Mesothelial cell of epicardium (in vitro differentiated cells): Measurements from ENCODE around the gene DYNC1LI1. TPM values are rescaled to one million over a fixed set of nuclear protein-coding genes. Genes with fewer than 3 reads are reported as not detected.
A peak's percentile ranks its signal among the peaks of the same experiment; 100 is the strongest.

ENCODE experiments used
- DNase-seq, 2 experiments: peaks; one replicate each; pipeline ENCODE4 v3.0.0; 2021; ENCODE audit warnings: low spot score in 2 of 2; ENCODE audit not compliant: unreplicated experiment in 2 of 2
- H3K27ac Mint-ChIP-seq: 2 replicates; pipeline ENCODE4 v1.8.0; 2021; ENCODE audit warnings: mixed read lengths
- H3K27me3 Mint-ChIP-seq: 2 replicates; pipeline ENCODE4 v1.8.0; 2021; ENCODE audit warnings: low read depth, mixed read lengths
- H3K36me3 Mint-ChIP-seq: 2 replicates; pipeline ENCODE4 v1.8.0; 2021; ENCODE audit warnings: mixed read lengths
- H3K4me1 Mint-ChIP-seq: 2 replicates; pipeline ENCODE4 v1.8.0; 2021; ENCODE audit warnings: mixed read lengths
- H3K4me3 Mint-ChIP-seq: 2 replicates; pipeline ENCODE4 v1.8.0; 2021; ENCODE audit warnings: mild to moderate bottlenecking, moderate library complexity, mixed read lengths
- H3K9me3 Mint-ChIP-seq: 2 replicates; pipeline ENCODE4 v1.8.0; 2021; ENCODE audit warnings: mixed read lengths
- total RNA-seq: library from RNA; stranded (reverse); gene quantifications from 3 replicates; pipeline ENCODE4 v1.2.1, GENCODE V29; 2021
- TF ChIP-seq, protein P1 (sequence below): fragments of 200-600 bp; sonication (generic); IDR thresholded peaks from one replicate; pipeline ENCODE4 v1.5.0; 2021; ENCODE audit warnings: antibody characterized with exemption; ENCODE audit not compliant: unreplicated experiment

Gene DYNC1LI1
- total RNA-seq, 1 donor from 2014 or later: 22.3 TPM

DNA sequence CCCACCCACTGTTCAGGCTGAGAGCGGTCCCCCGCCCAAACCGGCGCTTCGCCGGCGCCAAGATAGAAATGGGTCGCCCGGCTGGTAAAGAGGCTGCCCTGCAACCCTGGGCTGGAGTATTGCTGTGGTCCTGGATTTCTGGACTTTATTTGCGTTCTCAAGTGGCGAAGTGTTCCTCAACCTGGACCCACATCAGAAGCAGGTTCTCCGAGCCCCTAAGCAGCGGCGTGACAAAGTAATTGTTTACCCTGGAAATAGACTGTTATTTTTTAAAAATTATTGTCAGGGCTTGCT, 481 bp upstream of the DYNC1LI1 start:
- Mint-ChIP-seq H3K27ac (peak overlapping the region; percentile 96), H3K27me3 (no peaks in the 10 kb centered on the region), H3K36me3 (no peaks in the 10 kb centered on the region), H3K4me3 (peak overlapping the region; percentile 90), H3K9me3 (no peaks in the 10 kb centered on the region), H3K4me1 (peaks cover 17% of the 10 kb centered on the region)
- TF ChIP-seq, protein P1, sequence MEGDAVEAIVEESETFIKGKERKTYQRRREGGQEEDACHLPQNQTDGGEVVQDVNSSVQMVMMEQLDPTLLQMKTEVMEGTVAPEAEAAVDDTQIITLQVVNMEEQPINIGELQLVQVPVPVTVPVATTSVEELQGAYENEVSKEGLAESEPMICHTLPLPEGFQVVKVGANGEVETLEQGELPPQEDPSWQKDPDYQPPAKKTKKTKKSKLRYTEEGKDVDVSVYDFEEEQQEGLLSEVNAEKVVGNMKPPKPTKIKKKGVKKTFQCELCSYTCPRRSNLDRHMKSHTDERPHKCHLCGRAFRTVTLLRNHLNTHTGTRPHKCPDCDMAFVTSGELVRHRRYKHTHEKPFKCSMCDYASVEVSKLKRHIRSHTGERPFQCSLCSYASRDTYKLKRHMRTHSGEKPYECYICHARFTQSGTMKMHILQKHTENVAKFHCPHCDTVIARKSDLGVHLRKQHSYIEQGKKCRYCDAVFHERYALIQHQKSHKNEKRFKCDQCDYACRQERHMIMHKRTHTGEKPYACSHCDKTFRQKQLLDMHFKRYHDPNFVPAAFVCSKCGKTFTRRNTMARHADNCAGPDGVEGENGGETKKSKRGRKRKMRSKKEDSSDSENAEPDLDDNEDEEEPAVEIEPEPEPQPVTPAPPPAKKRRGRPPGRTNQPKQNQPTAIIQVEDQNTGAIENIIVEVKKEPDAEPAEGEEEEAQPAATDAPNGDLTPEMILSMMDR: no peak
- DNase-seq: no peak

DNA sequence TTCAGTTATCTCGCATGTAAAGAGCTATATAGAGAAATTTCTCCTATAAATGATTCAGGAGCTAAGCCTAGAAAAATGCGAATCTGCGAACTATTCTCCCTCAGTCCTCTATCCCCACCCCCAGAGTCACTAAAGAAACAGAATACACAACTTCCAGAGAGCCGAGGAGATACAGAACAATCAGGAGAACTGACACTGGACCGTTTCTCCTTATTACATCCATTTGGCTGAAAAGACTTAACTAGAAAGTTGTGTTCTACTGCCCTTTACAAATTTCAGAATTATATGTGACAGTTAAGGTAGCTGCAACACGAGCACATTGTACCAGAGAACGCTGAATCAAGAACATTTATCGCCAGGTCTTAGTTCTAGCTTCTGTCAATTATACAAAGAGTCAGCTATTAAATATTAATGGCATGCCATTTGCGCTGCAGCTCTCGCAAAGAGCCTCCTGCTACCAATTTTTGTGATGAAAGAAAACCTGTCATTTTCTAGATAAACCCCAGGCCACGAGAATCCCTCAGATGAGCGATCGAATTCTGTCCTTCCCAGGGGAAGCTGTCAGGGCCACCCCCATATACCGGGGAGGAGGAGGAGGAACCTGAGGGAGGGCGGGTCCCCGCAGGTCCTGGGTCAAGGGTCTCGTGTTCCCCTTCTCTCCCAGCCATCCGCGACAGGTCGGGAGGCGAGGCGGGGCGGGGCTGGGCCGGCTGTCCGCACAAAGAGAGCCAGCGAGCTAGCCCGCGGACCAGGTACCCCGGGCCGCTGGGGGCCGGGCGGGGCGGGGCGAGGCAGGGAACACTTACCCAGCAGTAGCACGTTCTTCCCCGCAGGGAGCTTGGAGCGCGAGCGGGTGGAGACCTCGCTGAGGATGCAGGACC, 878 bp downstream of the DYNC1LI1 start:
- H3K36me3 Mint-ChIP-seq: no peaks in the 10 kb centered on the region
- H3K4me3 Mint-ChIP-seq: peak overlapping the region; percentile 90
- H3K9me3 Mint-ChIP-seq: no peaks in the 10 kb centered on the region
- peak in 1 of 2 experiments; percentile 36 for DNase-seq
- peaks cover 17% of the 10 kb centered on the region for H3K4me1 Mint-ChIP-seq
- H3K27me3 Mint-ChIP-seq: no peaks in the 10 kb centered on the region
- H3K27ac Mint-ChIP-seq: peak overlapping the region; percentile 84
- TF ChIP-seq, protein P1: no peak

DNA sequence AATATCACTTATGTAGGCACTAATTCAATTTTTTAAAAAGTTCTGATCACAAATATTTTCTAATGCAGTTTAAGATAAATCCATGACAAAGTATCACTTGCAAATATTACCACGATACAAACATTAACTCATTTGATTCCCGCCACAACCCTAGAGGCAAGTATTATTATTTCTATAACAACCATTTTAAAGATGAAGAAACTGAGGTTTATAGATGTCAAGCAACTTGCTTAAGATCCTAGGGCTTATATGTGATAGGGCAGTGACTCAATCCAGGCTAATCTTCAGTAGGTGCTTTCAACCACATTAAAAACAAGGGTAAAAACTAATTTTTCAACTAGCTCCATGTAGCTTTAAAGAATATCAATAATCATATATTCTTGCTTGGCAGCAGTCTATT, 1.7 kb downstream of the DYNC1LI1 start:
- peaks cover 17% of the 10 kb centered on the region for H3K4me1 Mint-ChIP-seq
- no peaks in the 10 kb centered on the region for H3K36me3 Mint-ChIP-seq
- no peaks in the 10 kb centered on the region for H3K9me3 Mint-ChIP-seq
- no peaks in the 10 kb centered on the region for H3K27me3 Mint-ChIP-seq
- H3K27ac Mint-ChIP-seq: no peak overlapping the region
- peak overlapping the region; percentile 90 for H3K4me3 Mint-ChIP-seq
- TF ChIP-seq, protein P1: no peak
- no peak for DNase-seq

DNA sequence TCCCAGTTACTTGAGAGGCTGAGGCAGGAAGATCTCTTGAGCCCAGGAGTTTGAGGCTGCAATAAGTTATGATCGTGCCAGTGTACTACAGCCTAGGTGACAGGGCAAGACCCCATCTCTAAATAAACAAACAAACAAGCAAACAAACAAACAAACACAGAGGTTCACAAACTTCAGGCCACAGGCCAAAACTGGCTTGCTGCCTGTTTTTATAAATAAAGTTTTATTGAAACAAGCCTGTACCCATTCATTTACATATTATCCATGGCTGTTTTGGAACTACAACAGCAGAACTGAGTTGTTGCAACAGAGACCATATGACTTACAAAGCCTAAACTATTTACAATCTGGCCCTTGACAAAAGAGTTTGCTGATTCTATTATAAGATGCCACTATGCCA, 6.5 kb downstream of the DYNC1LI1 start:
- TF ChIP-seq, protein P1: no peak
- peaks cover 3% of the 10 kb centered on the region for H3K36me3 Mint-ChIP-seq
- no peaks in the 10 kb centered on the region for H3K9me3 Mint-ChIP-seq
- H3K27ac Mint-ChIP-seq: no peak overlapping the region
- H3K27me3 Mint-ChIP-seq: no peaks in the 10 kb centered on the region
- DNase-seq: no peak
- no peak overlapping the region for H3K4me3 Mint-ChIP-seq
- H3K4me1 Mint-ChIP-seq: peaks cover 4% of the 10 kb centered on the region

DNA sequence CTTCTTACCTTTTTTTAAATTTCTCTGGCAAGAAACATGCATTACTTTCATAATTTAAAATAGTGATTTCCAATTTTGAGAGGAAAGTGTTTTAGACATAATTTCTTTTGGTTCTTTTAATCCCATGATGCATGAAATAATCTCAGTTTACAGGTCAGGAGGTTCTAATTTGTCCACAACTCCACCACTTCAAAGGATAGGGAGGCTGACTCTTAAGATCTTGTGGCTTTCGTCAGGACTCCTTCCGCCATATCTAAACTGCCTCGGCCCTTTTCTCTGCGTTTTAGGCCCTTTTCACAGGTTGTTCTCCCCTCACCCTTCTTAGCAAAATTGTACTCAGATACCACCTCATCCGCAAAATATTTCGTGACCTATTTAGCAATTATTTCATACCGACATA, 8.0 kb downstream of the DYNC1LI1 start:
- no peaks in the 10 kb centered on the region for H3K9me3 Mint-ChIP-seq
- H3K36me3 Mint-ChIP-seq: peaks cover 3% of the 10 kb centered on the region
- H3K27me3 Mint-ChIP-seq: no peaks in the 10 kb centered on the region
- TF ChIP-seq, protein P1: no peak
- H3K27ac Mint-ChIP-seq: no peak overlapping the region
- H3K4me3 Mint-ChIP-seq: no peak overlapping the region
- DNase-seq: no peak
- H3K4me1 Mint-ChIP-seq: no peaks in the 10 kb centered on the region
